ENCODE data around the gene GPA33.

DNA sequence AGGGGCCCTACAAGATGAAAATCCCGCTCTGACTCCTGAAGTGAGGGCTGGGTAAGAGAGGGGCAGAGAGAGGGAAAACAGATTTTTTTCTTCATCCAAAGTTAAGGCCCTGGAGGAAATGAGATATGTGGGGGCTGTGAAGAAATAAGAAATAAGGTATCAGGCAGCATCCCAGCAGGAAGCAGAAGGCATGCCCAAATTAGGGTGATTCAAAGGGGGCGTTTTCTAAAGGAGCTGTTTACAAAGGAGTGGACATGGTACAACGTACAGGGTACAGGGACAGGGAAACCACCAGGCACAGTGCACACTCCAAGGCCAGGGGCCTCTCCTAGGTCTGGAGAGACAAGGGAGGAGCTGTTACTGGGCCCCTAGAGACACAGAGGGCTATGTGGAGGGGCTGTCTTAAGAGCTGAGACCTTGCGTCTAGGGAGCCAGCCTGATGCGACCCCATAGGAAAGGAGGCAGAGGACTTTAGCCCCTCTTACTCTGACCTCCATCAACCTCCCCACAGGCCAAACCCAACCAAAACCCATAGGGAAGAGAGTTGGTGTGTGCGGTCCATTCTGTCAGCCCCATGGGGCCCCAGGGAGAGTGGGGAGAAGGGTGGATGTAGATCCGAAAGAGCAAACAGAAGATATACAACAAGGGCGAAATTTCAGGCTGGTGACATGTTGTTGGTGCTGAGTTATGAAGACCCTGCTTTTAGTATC is 42.3 kb upstream of the GPA33 start:
- TF ChIP-seq, protein P1, sequence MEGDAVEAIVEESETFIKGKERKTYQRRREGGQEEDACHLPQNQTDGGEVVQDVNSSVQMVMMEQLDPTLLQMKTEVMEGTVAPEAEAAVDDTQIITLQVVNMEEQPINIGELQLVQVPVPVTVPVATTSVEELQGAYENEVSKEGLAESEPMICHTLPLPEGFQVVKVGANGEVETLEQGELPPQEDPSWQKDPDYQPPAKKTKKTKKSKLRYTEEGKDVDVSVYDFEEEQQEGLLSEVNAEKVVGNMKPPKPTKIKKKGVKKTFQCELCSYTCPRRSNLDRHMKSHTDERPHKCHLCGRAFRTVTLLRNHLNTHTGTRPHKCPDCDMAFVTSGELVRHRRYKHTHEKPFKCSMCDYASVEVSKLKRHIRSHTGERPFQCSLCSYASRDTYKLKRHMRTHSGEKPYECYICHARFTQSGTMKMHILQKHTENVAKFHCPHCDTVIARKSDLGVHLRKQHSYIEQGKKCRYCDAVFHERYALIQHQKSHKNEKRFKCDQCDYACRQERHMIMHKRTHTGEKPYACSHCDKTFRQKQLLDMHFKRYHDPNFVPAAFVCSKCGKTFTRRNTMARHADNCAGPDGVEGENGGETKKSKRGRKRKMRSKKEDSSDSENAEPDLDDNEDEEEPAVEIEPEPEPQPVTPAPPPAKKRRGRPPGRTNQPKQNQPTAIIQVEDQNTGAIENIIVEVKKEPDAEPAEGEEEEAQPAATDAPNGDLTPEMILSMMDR (IDR thresholded peaks at IDR 0.05), result no peak
- TF ChIP-seq POLR2AphosphoS5 (IDR thresholded peaks at IDR 0.05), result no peak
- TF ChIP-seq POLR2A (IDR thresholded peaks at IDR 0.05), result no peak
